ENCODE measurements around the gene PIK3C2G.

PIK3C2G gene

DNA sequence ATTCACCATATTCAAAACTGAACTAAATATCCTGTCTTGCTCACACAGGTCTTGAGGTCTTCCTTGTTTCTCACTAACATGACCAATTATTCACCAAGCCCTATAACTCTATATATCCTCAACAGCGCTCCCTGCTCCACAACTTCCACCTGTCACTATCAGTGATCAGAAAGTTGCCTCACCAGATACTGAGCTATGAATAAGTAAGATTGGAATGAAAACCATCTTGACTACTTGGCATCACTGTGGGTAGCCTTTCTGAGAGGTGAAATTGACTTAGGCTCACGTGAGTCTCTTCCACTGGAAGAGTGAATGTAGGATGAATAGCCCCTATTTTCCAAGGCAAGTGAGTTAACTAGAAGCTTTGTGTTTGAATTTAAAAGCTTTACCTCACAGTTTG lies 167.1 kb downstream of the PIK3C2G start:
- Histone ChIP-seq H3K79me2 (ENCODE audit: insufficient read depth, low read length) (no peaks in the 10 kb centered on the region), H3K36me3 (ENCODE audit: insufficient read depth, low read length) (no peaks in the 10 kb centered on the region), H3K4me3 (ENCODE audit: low read length, poor library complexity, severe bottlenecking) (no peak overlapping the region), H3K4me1 (ENCODE audit: insufficient read depth, low read length, poor library complexity, severe bottlenecking) (no peaks in the 10 kb centered on the region), H4K20me1 (ENCODE audit: insufficient read depth, low read length, poor library complexity, severe bottlenecking) (no peaks in the 10 kb centered on the region), H3F3A (ENCODE audit: low read depth) (no peaks in the 10 kb centered on the region), H3K4me2 (ENCODE audit: low read depth, low read length, poor library complexity, severe bottlenecking) (no peak overlapping the region), H3K9me2 (replicated peaks; ENCODE audit: low read depth, low read length) (no peaks in the 10 kb centered on the region; the same call in 1 of the 2 replicates), H3K9me3 (ENCODE audit: insufficient read depth, low read depth, low read length) (no peaks in the 10 kb centered on the region), H2AFZ (ENCODE audit: low read length) (no peak overlapping the region), H3K9ac (ENCODE audit: low read depth, low read length, poor library complexity, severe bottlenecking) (no peak overlapping the region), H3K27me3 (ENCODE audit: insufficient read depth, low read length, poor library complexity, severe bottlenecking) (no peaks in the 10 kb centered on the region)
- TF ChIP-seq, protein P1, sequence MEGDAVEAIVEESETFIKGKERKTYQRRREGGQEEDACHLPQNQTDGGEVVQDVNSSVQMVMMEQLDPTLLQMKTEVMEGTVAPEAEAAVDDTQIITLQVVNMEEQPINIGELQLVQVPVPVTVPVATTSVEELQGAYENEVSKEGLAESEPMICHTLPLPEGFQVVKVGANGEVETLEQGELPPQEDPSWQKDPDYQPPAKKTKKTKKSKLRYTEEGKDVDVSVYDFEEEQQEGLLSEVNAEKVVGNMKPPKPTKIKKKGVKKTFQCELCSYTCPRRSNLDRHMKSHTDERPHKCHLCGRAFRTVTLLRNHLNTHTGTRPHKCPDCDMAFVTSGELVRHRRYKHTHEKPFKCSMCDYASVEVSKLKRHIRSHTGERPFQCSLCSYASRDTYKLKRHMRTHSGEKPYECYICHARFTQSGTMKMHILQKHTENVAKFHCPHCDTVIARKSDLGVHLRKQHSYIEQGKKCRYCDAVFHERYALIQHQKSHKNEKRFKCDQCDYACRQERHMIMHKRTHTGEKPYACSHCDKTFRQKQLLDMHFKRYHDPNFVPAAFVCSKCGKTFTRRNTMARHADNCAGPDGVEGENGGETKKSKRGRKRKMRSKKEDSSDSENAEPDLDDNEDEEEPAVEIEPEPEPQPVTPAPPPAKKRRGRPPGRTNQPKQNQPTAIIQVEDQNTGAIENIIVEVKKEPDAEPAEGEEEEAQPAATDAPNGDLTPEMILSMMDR (conservative IDR thresholded peaks at IDR 0.05; ENCODE audit: low read length), result no peak
- TF ChIP-seq EZH2phosphoT487 (IDR thresholded peaks at IDR 0.05; ENCODE audit: borderline replicate concordance), result no peak

DNA sequence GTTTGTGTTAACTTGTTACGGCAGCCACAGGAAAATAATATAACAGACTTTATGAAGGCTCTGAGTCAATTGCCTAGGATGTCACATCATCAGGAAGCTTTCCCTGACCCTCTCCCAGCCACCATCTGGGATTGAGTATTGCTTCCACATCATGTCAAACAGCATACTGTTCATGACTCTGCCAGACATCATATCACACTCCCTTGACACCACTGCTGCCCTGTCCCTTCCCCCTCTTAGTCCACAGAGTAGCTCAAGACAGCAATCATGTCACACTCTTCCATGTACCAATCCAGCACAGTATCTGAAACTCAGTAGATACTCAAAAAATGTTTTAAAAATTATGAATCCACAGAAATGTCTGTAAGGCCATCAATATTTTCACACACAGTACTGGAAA lies 168.0 kb downstream of the PIK3C2G start:
- H3K4me2 ChIP-seq (ENCODE audit: low read depth, low read length, poor library complexity, severe bottlenecking), result no peak overlapping the region
- H4K20me1 ChIP-seq (ENCODE audit: insufficient read depth, low read length, poor library complexity, severe bottlenecking), result no peaks in the 10 kb centered on the region
- no peak overlapping the region for H2AFZ ChIP-seq (ENCODE audit: low read length)
- no peak overlapping the region for H3K9ac ChIP-seq (ENCODE audit: low read depth, low read length, poor library complexity, severe bottlenecking)
- no peaks in the 10 kb centered on the region; the same call in 1 of the 2 replicates for H3K9me2 ChIP-seq (replicated peaks; ENCODE audit: low read depth, low read length)
- H3K27me3 ChIP-seq (ENCODE audit: insufficient read depth, low read length, poor library complexity, severe bottlenecking), result no peaks in the 10 kb centered on the region
- H3K4me3 ChIP-seq (ENCODE audit: low read length, poor library complexity, severe bottlenecking), result no peak overlapping the region
- no peaks in the 10 kb centered on the region for H3K79me2 ChIP-seq (ENCODE audit: insufficient read depth, low read length)
- no peaks in the 10 kb centered on the region for H3K4me1 ChIP-seq (ENCODE audit: insufficient read depth, low read length, poor library complexity, severe bottlenecking)
- H3F3A ChIP-seq (ENCODE audit: low read depth), result no peaks in the 10 kb centered on the region
- TF ChIP-seq, protein P1 (conservative IDR thresholded peaks at IDR 0.05; ENCODE audit: low read length), result no peak
- TF ChIP-seq EZH2phosphoT487 (IDR thresholded peaks at IDR 0.05; ENCODE audit: borderline replicate concordance), result no peak
- H3K36me3 ChIP-seq (ENCODE audit: insufficient read depth, low read length), result no peaks in the 10 kb centered on the region
- no peaks in the 10 kb centered on the region for H3K9me3 ChIP-seq (ENCODE audit: insufficient read depth, low read depth, low read length)

- no peaks in the 10 kb centered on the region for H3K4me1 ChIP-seq (ENCODE audit: insufficient read depth, low read length, poor library complexity, severe bottlenecking)
- TF ChIP-seq, protein P1 (conservative IDR thresholded peaks at IDR 0.05; ENCODE audit: low read length), result peak; percentile 71
- no peak for TF ChIP-seq EZH2phosphoT487 (IDR thresholded peaks at IDR 0.05; ENCODE audit: borderline replicate concordance)
- H3K4me2 ChIP-seq (ENCODE audit: low read depth, low read length, poor library complexity, severe bottlenecking), result no peak overlapping the region
- no peaks in the 10 kb centered on the region for H3K79me2 ChIP-seq (ENCODE audit: insufficient read depth, low read length)
- H3K9ac ChIP-seq (ENCODE audit: low read depth, low read length, poor library complexity, severe bottlenecking), result no peak overlapping the region
- no peak overlapping the region for H2AFZ ChIP-seq (ENCODE audit: low read length)
- H3K4me3 ChIP-seq (ENCODE audit: low read length, poor library complexity, severe bottlenecking), result no peak overlapping the region
- no peaks in the 10 kb centered on the region; the same call in 1 of the 2 replicates for H3K9me2 ChIP-seq (replicated peaks; ENCODE audit: low read depth, low read length)
- H3K36me3 ChIP-seq (ENCODE audit: insufficient read depth, low read length), result no peaks in the 10 kb centered on the region
- no peaks in the 10 kb centered on the region for H4K20me1 ChIP-seq (ENCODE audit: insufficient read depth, low read length, poor library complexity, severe bottlenecking)
- H3K9me3 ChIP-seq (ENCODE audit: insufficient read depth, low read depth, low read length), result no peaks in the 10 kb centered on the region
- H3F3A ChIP-seq (ENCODE audit: low read depth), result no peaks in the 10 kb centered on the region
- H3K27me3 ChIP-seq (ENCODE audit: insufficient read depth, low read length, poor library complexity, severe bottlenecking), result no peaks in the 10 kb centered on the region
Observed at GRCh38 chr12:18430425-18431048, 169.2 kb downstream of the PIK3C2G start.

All from Loucy (cell line).